IMR-90 (cell line): Measurements from ENCODE around the gene FAM78A. TPM values are rescaled to one million over a fixed set of nuclear protein-coding genes. Genes with fewer than 3 reads are reported as not detected.

Source experiments
- ATAC-seq: fragments of 200-7000 bp; cut with Tn5 transposase; 2 replicates; pipeline ENCODE4 v1.9.1; 2020; ENCODE audit warnings: low read depth, mild to moderate bottlenecking, moderate library complexity
- BruUV-seq: library from RNA; stranded (reverse); fragments of 400-500 nt; replicated peaks from 2 replicates; lab custom pipeline; 2021; lab: Mats Ljungman, UMichigan
- CTCF ChIA-PET: fragments of 300-600 bp; formaldehyde crosslinking; extraction: SDS; loops from one replicate; lab custom pipeline; 2021; ENCODE audit warnings: antibody characterized with exemption; lab: Yijun Ruan, JAX
- POLR2A ChIA-PET: fragments of 300-600 bp; sonication (Branson Sonifier 250); formaldehyde crosslinking; loops from one replicate; lab custom pipeline; 2022; ENCODE audit warnings: antibody characterized with exemption; ENCODE audit not compliant: unreplicated experiment; lab: Charles Lee
- DNase-seq: peaks from one replicate; pipeline ENCODE4 v3.0.0; 2013
- H2AFZ ChIP-seq: replicated peaks from 2 replicates; pipeline ENCODE3; 2013; ENCODE audit warnings: low read length, mild to moderate bottlenecking; ENCODE audit not compliant: poor library complexity
- H2AK5ac ChIP-seq: 2 replicates; pipeline ENCODE4 v1.6.1; 2013; ENCODE audit warnings: low read depth, low read length, inconsistent platforms
- H2AK9ac ChIP-seq: replicated peaks from 2 replicates; pipeline ENCODE3; 2013; ENCODE audit warnings: mild to moderate bottlenecking, low read depth, low read length, moderate library complexity; ENCODE audit not compliant: poor library complexity
- H2BK120ac ChIP-seq: 2 replicates; pipeline ENCODE4 v1.6.1; 2013; ENCODE audit warnings: low read depth, low read length, inconsistent platforms
- H2BK15ac ChIP-seq: 3 replicates; pipeline ENCODE4 v1.6.1; 2013; ENCODE audit warnings: low read depth, low read length, inconsistent platforms
- H2BK20ac ChIP-seq: 2 replicates; pipeline ENCODE4 v1.6.1; 2013; ENCODE audit warnings: low read depth, mild to moderate bottlenecking, inconsistent platforms, low read length, moderate library complexity
- H2BK5ac ChIP-seq: 2 replicates; pipeline ENCODE4 v1.6.1; 2013; ENCODE audit warnings: mild to moderate bottlenecking, low read depth, low read length, inconsistent platforms; ENCODE audit not compliant: poor library complexity, severe bottlenecking
- H3K14ac ChIP-seq: replicated peaks from 2 replicates; pipeline ENCODE4 v1.6.1; 2013; ENCODE audit warnings: low read depth, low read length, inconsistent platforms
- H3K18ac ChIP-seq: 2 replicates; pipeline ENCODE4 v1.6.1; 2013; ENCODE audit warnings: low read depth, low read length, control low read depth
- H3K23ac ChIP-seq: 2 replicates; pipeline ENCODE4 v1.6.1; 2013; ENCODE audit warnings: low read depth, low read length, inconsistent platforms
- H3K27ac ChIP-seq: 2 replicates; pipeline ENCODE4 v1.5.1; 2013; ENCODE audit warnings: mild to moderate bottlenecking, control low read depth, low read length; ENCODE audit not compliant: insufficient read depth
- H3K27me3 ChIP-seq: 2 replicates; pipeline ENCODE4 v1.6.1; 2013; ENCODE audit warnings: low read length; ENCODE audit not compliant: control insufficient read depth, insufficient read depth
- H3K36me3 ChIP-seq: 2 replicates; pipeline ENCODE4 v1.6.1; 2013; ENCODE audit warnings: low read length, mixed read lengths; ENCODE audit not compliant: control insufficient read depth, insufficient read depth
- H3K4ac ChIP-seq: 2 replicates; pipeline ENCODE4 v1.6.1; 2013; ENCODE audit warnings: low read depth, low read length, inconsistent platforms
- H3K4me1 ChIP-seq: 2 replicates; pipeline ENCODE4 v1.6.1; 2013; ENCODE audit warnings: low read length, mixed read lengths; ENCODE audit not compliant: control insufficient read depth, insufficient read depth
- H3K4me2 ChIP-seq: 2 replicates; pipeline ENCODE4 v1.6.1; 2013; ENCODE audit warnings: low read depth, mild to moderate bottlenecking, control low read depth, low read length, moderate library complexity
- H3K4me3 ChIP-seq: 2 replicates; pipeline ENCODE4 v1.5.1; 2013; ENCODE audit warnings: low read depth, mild to moderate bottlenecking, control low read depth, low read length, moderate library complexity; ENCODE audit not compliant: insufficient read depth
- H3K56ac ChIP-seq: 2 replicates; pipeline ENCODE4 v1.6.1; 2013; ENCODE audit warnings: low read length, inconsistent platforms; ENCODE audit not compliant: insufficient read depth; ENCODE audit errors: extremely low read depth
- H3K79me1 ChIP-seq, 2 experiments: 2 replicates each; pipeline ENCODE4 v1.6.1; 2013; ENCODE audit warnings: low read length in 2 of 2, inconsistent platforms in 1 of 2, low read depth in 1 of 2
- H3K9ac ChIP-seq: 2 replicates; pipeline ENCODE4 v1.6.1; 2013; ENCODE audit warnings: low read depth, low read length, control low read depth
- H3K9me1 ChIP-seq: 2 replicates; pipeline ENCODE4 v1.6.1; 2013; ENCODE audit warnings: low read length, inconsistent platforms; ENCODE audit not compliant: insufficient read depth
- H3K9me3 ChIP-seq: 2 replicates; pipeline ENCODE4 v1.6.1; 2013; ENCODE audit warnings: low read length; ENCODE audit not compliant: control insufficient read depth, insufficient read depth
- H4K20me1 ChIP-seq: 2 replicates; pipeline ENCODE4 v1.6.1; 2013; ENCODE audit warnings: low read length, inconsistent platforms; ENCODE audit not compliant: insufficient read depth
- H4K5ac ChIP-seq: 2 replicates; pipeline ENCODE4 v1.6.1; 2013; ENCODE audit warnings: mild to moderate bottlenecking, low read depth, low read length, control low read depth
- H4K8ac ChIP-seq, 2 experiments: 2 replicates each; pipeline ENCODE4 v1.6.1; 2013; ENCODE audit warnings: low read depth in 2 of 2, low read length in 2 of 2, control low read depth in 1 of 2, inconsistent platforms in 1 of 2
- H4K91ac ChIP-seq: 2 replicates; pipeline ENCODE4 v1.6.1; 2013; ENCODE audit warnings: low read depth, low read length, inconsistent platforms; ENCODE audit not compliant: insufficient read depth
- CTCF ChIP-seq: conservative IDR thresholded peaks from 2 replicates; pipeline ENCODE4 v1.5.1; 2012; ENCODE audit warnings: mild to moderate bottlenecking, low read depth, low read length, improper control_type of control experiment
- NFE2L2 ChIP-seq: fragments of 150-350 bp; IDR thresholded peaks from 2 replicates; pipeline ENCODE4 v1.6.1; 2016; ENCODE audit warnings: low read depth, mild to moderate bottlenecking, low read length
- POLR2A ChIP-seq: IDR thresholded peaks from 2 replicates; pipeline ENCODE4 v1.6.1; 2012; ENCODE audit warnings: mild to moderate bottlenecking, low read depth, low read length
- WGBS, 2 experiments: methylation state at CpG; one replicate each; pipeline versions ENCODE4 v1.1.5 to v1.1.7; 2013; ENCODE audit warnings: missing lambda C conversion rate in 2 of 2; ENCODE audit not compliant: insufficient read length in 1 of 2; ENCODE audit errors: extremely low coverage in 2 of 2; 5-methylcytosine and 5-hydroxymethylcytosine counted together
- dilution Hi-C: fragments of 300-500 bp; cut with HindIII; formaldehyde crosslinking; loops from one replicate; pipeline ENCODE4 v1.14.3; 2018; ENCODE audit warnings: low sequenced_read_pairs; ENCODE audit not compliant: unreplicated experiment
- in situ Hi-C: fragments of 300-500 bp; cut with MboI; formaldehyde crosslinking; loops from 3 replicates; pipeline ENCODE4 v1.14.3; 2019; ENCODE audit warnings: low sequenced_read_pairs, inconsistent platforms, mixed read lengths
- intact Hi-C: fragments of 100-400 bp; cut with micrococcal nuclease; formaldehyde crosslinking; loops from 2 replicates; pipeline ENCODE4 v1.10.0; 2022
- polyA plus RNA-seq, 3 experiments: library from polyadenylated mRNA; depleted of rRNA; stranded (reverse); fragments of >200 nt; gene quantifications; 2 replicates each; pipeline ENCODE4 v1.2.3, GENCODE V29; 2012; ENCODE audit warnings: low replicate concordance in 1 of 3
- total RNA-seq: library from RNA; depleted of rRNA; stranded (reverse); fragments of >200 nt; gene quantifications from 2 replicates; pipeline ENCODE4 v1.2.3, GENCODE V29; 2012

The FAM78A gene
- total and polyA plus RNA-seq, 2 of the 4 experiments (the other 2 are of a cell fraction): 0.18 to 0.27 TPM

DNA sequence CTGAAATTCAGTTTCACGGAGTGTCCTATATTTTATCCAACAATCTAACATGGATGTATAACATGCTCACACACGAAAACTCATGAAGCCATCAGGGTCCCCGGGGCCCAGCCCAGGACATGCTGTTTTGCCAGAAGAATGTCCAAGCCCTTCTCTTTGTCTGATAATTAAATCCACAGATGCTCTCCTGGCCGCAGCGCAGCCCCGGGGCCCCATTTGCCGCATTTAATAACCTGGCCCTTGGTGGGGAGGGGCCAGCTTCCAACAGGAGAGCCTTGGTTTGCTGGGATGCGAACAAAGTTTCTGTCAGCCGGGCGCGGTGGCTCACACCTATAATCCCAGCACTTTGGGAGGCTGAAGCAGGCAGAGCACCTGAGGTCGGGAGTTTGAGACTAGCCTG is 43.2 kb upstream of the FAM78A start:
- CTCF ChIA-PET: no interaction called here
- dilution Hi-C loops: no loop called here

More for the DNA sequence above, 43.2 kb upstream of the FAM78A start:
- H4K20me1 ChIP-seq: no peaks in the 10 kb centered on the region
- H2BK15ac ChIP-seq: no peak overlapping the region
- no peak overlapping the region for H4K8ac ChIP-seq
- no peak overlapping the region for H3K23ac ChIP-seq
- no peak overlapping the region for H2BK120ac ChIP-seq
- H2BK20ac ChIP-seq: no peak overlapping the region
- no peak overlapping the region for H2AK9ac ChIP-seq
- no peaks in the 10 kb centered on the region for H3K36me3 ChIP-seq
- no peak overlapping the region for H4K5ac ChIP-seq
- no peak overlapping the region for H2AK5ac ChIP-seq
- WGBS, 2 experiments: no CpG with 5 or more reads among the region's 12 CpGs
- no peak overlapping the region for H3K14ac ChIP-seq
- H3K9ac ChIP-seq: no peak overlapping the region
- H4K91ac ChIP-seq: no peak overlapping the region
- H3K4me2 ChIP-seq: no peak overlapping the region
- H3K9me1 ChIP-seq: no peaks in the 10 kb centered on the region; the same call in 1 of the 2 replicates
- no peak overlapping the region for H3K4ac ChIP-seq
- H3K4me3 ChIP-seq: no peak overlapping the region
- BruUV-seq: no TSS peak
- no peak overlapping the region for H2BK5ac ChIP-seq
- no peak overlapping the region for H3K18ac ChIP-seq
- H3K27me3 ChIP-seq: peaks cover 8% of the 10 kb centered on the region; the same call in 1 of the 2 replicates
- H2AFZ ChIP-seq: no peak overlapping the region
- POLR2A ChIA-PET: no interaction called here
- H3K56ac ChIP-seq: no peak overlapping the region
- in situ Hi-C loops: no loop called here
- no peak overlapping the region for H3K27ac ChIP-seq
- DNase-seq (no peak), ATAC-seq (no peak)
- intact Hi-C loops: no loop called here
- H3K79me1 ChIP-seq: no peaks in the 10 kb centered on the region
- H3K9me3 ChIP-seq: no peaks in the 10 kb centered on the region; the same call in 1 of the 2 replicates
- TF ChIP-seq CTCF: no peak
- no peak for TF ChIP-seq NFE2L2
- no peak for TF ChIP-seq POLR2A
- no peaks in the 10 kb centered on the region; the same call in 1 of the 2 replicates for H3K4me1 ChIP-seq
